GM23338 (cell line): Measurements from ENCODE around the gene CTRL. TPM values are rescaled to one million over a fixed set of nuclear protein-coding genes. Genes with fewer than 3 reads are reported as not detected.

ENCODE experiments used
- ATAC-seq: fragments of 200-7000 bp; cut with Tn5 transposase; 3 replicates; pipeline ENCODE4 v1.9.1; 2020
- DNase-seq: peaks from one replicate; pipeline ENCODE4 v3.0.0-alpha.2; 2015; ENCODE audit warnings: low spot score
- H2AFZ ChIP-seq: fragments of 200-600 bp; sonication (generic); 2 replicates; pipeline ENCODE4 v1.8.0; 2016; ENCODE audit warnings: antibody characterized with exemption, mild to moderate bottlenecking, moderate library complexity
- H3F3A ChIP-seq: fragments of 200-600 bp; sonication (generic); replicated peaks from 2 replicates; pipeline ENCODE4 v1.8.0; 2017; ENCODE audit warnings: antibody characterized with exemption, mixed run types, low read depth
- H3K27ac ChIP-seq: fragments of 200-600 bp; sonication (generic); 2 replicates; pipeline ENCODE4 v1.6.1; 2016; ENCODE audit warnings: low read depth
- H3K27me3 ChIP-seq: fragments of 200-600 bp; sonication (generic); 2 replicates; pipeline ENCODE4 v1.8.0; 2016; ENCODE audit warnings: mild to moderate bottlenecking, mixed run types, moderate library complexity; ENCODE audit not compliant: insufficient read depth
- H3K36me3 ChIP-seq: fragments of 200-600 bp; sonication (generic); 2 replicates; pipeline ENCODE4 v1.8.0; 2016; ENCODE audit warnings: mild to moderate bottlenecking; ENCODE audit not compliant: insufficient read depth
- H3K4me1 ChIP-seq: fragments of 200-600 bp; sonication (generic); 2 replicates; pipeline ENCODE4 v1.8.0; 2016; ENCODE audit warnings: mild to moderate bottlenecking, moderate library complexity; ENCODE audit not compliant: insufficient read depth
- H3K4me2 ChIP-seq: fragments of 200-600 bp; sonication (generic); 2 replicates; pipeline ENCODE4 v1.7.1; 2017; ENCODE audit warnings: mixed run types
- H3K4me3 ChIP-seq: fragments of 200-600 bp; sonication (generic); 2 replicates; pipeline ENCODE4 v1.6.1; 2016; ENCODE audit warnings: mixed run types
- H3K79me2 ChIP-seq: fragments of 200-600 bp; sonication (generic); replicated peaks from 2 replicates; pipeline ENCODE4 v1.8.0; 2017; ENCODE audit warnings: mild to moderate bottlenecking; ENCODE audit not compliant: insufficient read depth
- H3K9me2 ChIP-seq: fragments of 200-600 bp; sonication (generic); 2 replicates; pipeline ENCODE4 v1.8.0; 2017; ENCODE audit not compliant: insufficient read depth
- H4K20me1 ChIP-seq: fragments of 200-600 bp; sonication (generic); replicated peaks from 2 replicates; pipeline ENCODE4 v1.8.0; 2017; ENCODE audit warnings: mild to moderate bottlenecking; ENCODE audit not compliant: insufficient read depth
- H3K27ac Mint-ChIP-seq: 2 replicates; pipeline ENCODE4 v1.8.0; 2020; ENCODE audit warnings: inconsistent platforms, mild to moderate bottlenecking, moderate library complexity, mixed read lengths
- H3K27me3 Mint-ChIP-seq: 3 replicates; pipeline ENCODE4 v1.8.0; 2022; ENCODE audit warnings: low read depth, mild to moderate bottlenecking, moderate library complexity, mixed read lengths, inconsistent platforms; ENCODE audit not compliant: insufficient read depth, poor library complexity
- H3K36me3 Mint-ChIP-seq: 3 replicates; pipeline ENCODE4 v1.8.0; 2021; ENCODE audit warnings: low read depth, mild to moderate bottlenecking, inconsistent platforms, moderate library complexity, mixed read lengths
- H3K4me1 Mint-ChIP-seq: 3 replicates; pipeline ENCODE4 v1.8.0; 2020; ENCODE audit warnings: mild to moderate bottlenecking, inconsistent platforms, mixed read lengths
- H3K4me3 Mint-ChIP-seq: 3 replicates; pipeline ENCODE4 v1.8.0; 2021; ENCODE audit warnings: moderate library complexity, mild to moderate bottlenecking, inconsistent platforms, mixed read lengths
- H3K9me3 Mint-ChIP-seq: 3 replicates; pipeline ENCODE4 v1.8.0; 2020; ENCODE audit warnings: moderate library complexity, mild to moderate bottlenecking, inconsistent platforms, mixed read lengths
- CREB1 ChIP-seq: fragments of 250-450 bp; sonication (Bioruptor Pico); IDR thresholded peaks from 2 replicates; pipeline ENCODE4 v1.5.0; 2020; ENCODE audit warnings: low read depth, mild to moderate bottlenecking, moderate library complexity
- EZH2 ChIP-seq: fragments of 200-600 bp; sonication (generic); IDR thresholded peaks from one replicate; pipeline ENCODE4 v1.8.0; 2017; ENCODE audit warnings: antibody characterized with exemption, mild to moderate bottlenecking, low read depth; ENCODE audit not compliant: unreplicated experiment
- EZH2phosphoT487 ChIP-seq: fragments of 200-600 bp; sonication (generic); IDR thresholded peaks from one replicate; pipeline ENCODE4 v1.8.1; 2018; ENCODE audit warnings: antibody characterized with exemption; ENCODE audit not compliant: unreplicated experiment
- JUNB ChIP-seq: IDR thresholded peaks from one replicate; pipeline ENCODE4 v1.6.1; 2016; ENCODE audit warnings: antibody characterized with exemption; ENCODE audit not compliant: unreplicated experiment
- NANOG ChIP-seq: IDR thresholded peaks from 2 replicates; pipeline ENCODE4 v1.6.1; 2016; ENCODE audit warnings: antibody characterized with exemption, borderline replicate concordance
- POLR2AphosphoS5 ChIP-seq: IDR thresholded peaks from 2 replicates; pipeline ENCODE4 v1.6.1; 2016; ENCODE audit warnings: antibody characterized with exemption, low read depth
- STAT1 ChIP-seq: IDR thresholded peaks from one replicate; pipeline ENCODE4 v1.6.1; 2016; ENCODE audit warnings: antibody characterized with exemption; ENCODE audit not compliant: unreplicated experiment
- ZNF331 ChIP-seq: fragments of 250-450 bp; sonication (Bioruptor Pico); IDR thresholded peaks from 2 replicates; pipeline ENCODE4 v1.5.0; 2020; ENCODE audit warnings: low read depth, mild to moderate bottlenecking, moderate library complexity
- polyA plus RNA-seq: library from polyadenylated mRNA; unstranded; fragments of >200 nt; fragmentation: Nextera tagmentation; extraction: Ambion mirVana; gene quantifications from 2 replicates; pipeline ENCODE4 v1.2.1, GENCODE V29; 2016
- total RNA-seq: library from RNA; depleted of rRNA; stranded (reverse); fragments of >200 nt; shearing (Covaris generic); gene quantifications from 2 replicates; pipeline ENCODE4 v1.2.3, GENCODE V29; 2014
- TF ChIP-seq, protein P1 (sequence below): IDR thresholded peaks from 2 replicates; pipeline ENCODE4 v1.6.1; 2016; ENCODE audit warnings: antibody characterized with exemption
- TF ChIP-seq, protein P2 (sequence below): IDR thresholded peaks from one replicate; pipeline ENCODE4 v1.6.1; 2018; ENCODE audit warnings: antibody characterized with exemption; ENCODE audit not compliant: unreplicated experiment
- TF ChIP-seq, protein P3 (sequence below): fragments of 250-450 bp; sonication (Bioruptor Pico); IDR thresholded peaks from 2 replicates; pipeline ENCODE4 v1.5.0; 2020; ENCODE audit warnings: mild to moderate bottlenecking, moderate library complexity

The CTRL gene
- total and polyA plus RNA-seq, 2 experiments from 2014 or later, result 1.6 to 13.0 TPM

DNA sequence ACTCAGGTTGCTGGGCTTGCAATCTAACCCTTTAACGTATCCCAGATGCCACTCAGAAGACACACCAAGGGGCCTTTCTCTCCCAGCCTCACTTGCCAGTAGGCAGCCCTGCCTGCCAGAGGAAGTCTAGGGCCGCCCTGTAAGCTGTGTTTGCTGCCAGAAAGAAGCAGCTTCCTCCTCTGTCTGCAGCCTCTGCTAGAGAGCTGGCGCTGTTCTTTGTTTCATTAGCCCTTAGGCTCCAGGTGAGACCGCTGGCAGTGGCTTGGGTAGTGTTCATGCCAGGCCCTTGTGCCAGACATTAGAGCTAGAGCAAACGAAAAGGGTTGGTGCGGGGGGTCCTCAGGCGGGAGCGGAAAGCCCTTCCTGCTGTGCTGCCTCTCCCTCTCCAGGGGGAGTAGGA is 8.9 kb downstream of the CTRL start:
- H2AFZ ChIP-seq, result no peak overlapping the region
- H3K4me1 Mint-ChIP-seq, result peaks cover 19% of the 10 kb centered on the region
- H4K20me1 ChIP-seq, result no peaks in the 10 kb centered on the region; the same call in 1 of the 2 replicates
- ATAC-seq, result peak; percentile 14
- H3K4me1 ChIP-seq, result peaks cover 6% of the 10 kb centered on the region; the same call in 1 of the 2 replicates
- H3K36me3 Mint-ChIP-seq, result no peaks in the 10 kb centered on the region; the same call in 2 of the 3 replicates
- no peaks in the 10 kb centered on the region for H3K9me2 ChIP-seq
- H3K4me3 Mint-ChIP-seq, result no peak overlapping the region; the same call in 2 of the 3 replicates
- no peak overlapping the region for H3K4me2 ChIP-seq
- peaks cover 12% of the 10 kb centered on the region for H3K27me3 Mint-ChIP-seq
- H3K27ac ChIP-seq, result no peak overlapping the region; the same call in 1 of the 2 replicates
- TF ChIP-seq POLR2AphosphoS5 (no peak), EZH2 (no peak), EZH2phosphoT487 (no peak)
- 0 out of 2 replicates have a peak, but pooled peaks cover 6% of the 10 kb centered on the region for H3F3A ChIP-seq
- no peak overlapping the region for H3K27ac Mint-ChIP-seq
- no peaks in the 10 kb centered on the region for H3K9me3 Mint-ChIP-seq
- no peak for DNase-seq
- H3K27me3 ChIP-seq, result no peaks in the 10 kb centered on the region
- H3K4me3 ChIP-seq, result no peak overlapping the region
- no peaks in the 10 kb centered on the region for H3K79me2 ChIP-seq
- H3K36me3 ChIP-seq, result no peaks in the 10 kb centered on the region

DNA sequence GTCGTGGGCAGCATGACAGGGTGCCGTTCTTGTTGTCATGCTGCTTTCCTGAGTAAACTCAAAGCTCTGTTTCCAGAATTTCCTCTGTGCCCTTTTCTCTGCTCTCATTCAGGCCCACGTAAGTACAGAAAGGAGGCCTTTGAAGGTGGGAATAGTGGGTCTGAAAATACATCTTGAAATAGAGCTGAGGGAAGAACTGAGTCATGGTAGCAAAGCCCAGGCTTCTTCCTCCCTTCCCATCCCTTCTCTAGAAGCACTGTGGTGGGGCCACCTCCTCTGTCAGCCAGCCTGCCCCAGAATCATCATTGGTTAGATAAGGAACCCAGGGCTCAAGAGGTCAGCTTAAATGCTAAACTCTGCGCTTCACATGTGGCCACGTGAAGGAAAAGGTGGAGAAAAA is 9.4 kb downstream of the CTRL start:
- Mint-ChIP-seq H3K36me3 (no peaks in the 10 kb centered on the region; the same call in 2 of the 3 replicates), H3K4me3 (no peak overlapping the region), H3K9me3 (no peaks in the 10 kb centered on the region), H3K27ac (peak overlapping the region; percentile 16; the same call in 1 of the 2 replicates), H3K27me3 (peaks cover 12% of the 10 kb centered on the region), H3K4me1 (peaks cover 19% of the 10 kb centered on the region)
- Histone ChIP-seq H4K20me1 (no peaks in the 10 kb centered on the region; the same call in 1 of the 2 replicates), H3K79me2 (no peaks in the 10 kb centered on the region), H3K4me3 (no peak overlapping the region), H3K27ac (no peak overlapping the region; the same call in 1 of the 2 replicates), H3F3A (0 out of 2 replicates have a peak, but pooled peaks cover 6% of the 10 kb centered on the region), H3K36me3 (no peaks in the 10 kb centered on the region), H3K4me2 (no peak overlapping the region), H2AFZ (no peak overlapping the region), H3K9me2 (no peaks in the 10 kb centered on the region), H3K27me3 (no peaks in the 10 kb centered on the region), H3K4me1 (peaks cover 6% of the 10 kb centered on the region; the same call in 1 of the 2 replicates)
- DNase-seq (no peak), ATAC-seq (no peak)
- no peak for TF ChIP-seq STAT1
- TF ChIP-seq ZNF331 (CRISPR knock-in tag), result no peak
- TF ChIP-seq, protein P1, sequence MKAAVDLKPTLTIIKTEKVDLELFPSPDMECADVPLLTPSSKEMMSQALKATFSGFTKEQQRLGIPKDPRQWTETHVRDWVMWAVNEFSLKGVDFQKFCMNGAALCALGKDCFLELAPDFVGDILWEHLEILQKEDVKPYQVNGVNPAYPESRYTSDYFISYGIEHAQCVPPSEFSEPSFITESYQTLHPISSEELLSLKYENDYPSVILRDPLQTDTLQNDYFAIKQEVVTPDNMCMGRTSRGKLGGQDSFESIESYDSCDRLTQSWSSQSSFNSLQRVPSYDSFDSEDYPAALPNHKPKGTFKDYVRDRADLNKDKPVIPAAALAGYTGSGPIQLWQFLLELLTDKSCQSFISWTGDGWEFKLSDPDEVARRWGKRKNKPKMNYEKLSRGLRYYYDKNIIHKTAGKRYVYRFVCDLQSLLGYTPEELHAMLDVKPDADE, result no peak
- TF ChIP-seq, protein P2, sequence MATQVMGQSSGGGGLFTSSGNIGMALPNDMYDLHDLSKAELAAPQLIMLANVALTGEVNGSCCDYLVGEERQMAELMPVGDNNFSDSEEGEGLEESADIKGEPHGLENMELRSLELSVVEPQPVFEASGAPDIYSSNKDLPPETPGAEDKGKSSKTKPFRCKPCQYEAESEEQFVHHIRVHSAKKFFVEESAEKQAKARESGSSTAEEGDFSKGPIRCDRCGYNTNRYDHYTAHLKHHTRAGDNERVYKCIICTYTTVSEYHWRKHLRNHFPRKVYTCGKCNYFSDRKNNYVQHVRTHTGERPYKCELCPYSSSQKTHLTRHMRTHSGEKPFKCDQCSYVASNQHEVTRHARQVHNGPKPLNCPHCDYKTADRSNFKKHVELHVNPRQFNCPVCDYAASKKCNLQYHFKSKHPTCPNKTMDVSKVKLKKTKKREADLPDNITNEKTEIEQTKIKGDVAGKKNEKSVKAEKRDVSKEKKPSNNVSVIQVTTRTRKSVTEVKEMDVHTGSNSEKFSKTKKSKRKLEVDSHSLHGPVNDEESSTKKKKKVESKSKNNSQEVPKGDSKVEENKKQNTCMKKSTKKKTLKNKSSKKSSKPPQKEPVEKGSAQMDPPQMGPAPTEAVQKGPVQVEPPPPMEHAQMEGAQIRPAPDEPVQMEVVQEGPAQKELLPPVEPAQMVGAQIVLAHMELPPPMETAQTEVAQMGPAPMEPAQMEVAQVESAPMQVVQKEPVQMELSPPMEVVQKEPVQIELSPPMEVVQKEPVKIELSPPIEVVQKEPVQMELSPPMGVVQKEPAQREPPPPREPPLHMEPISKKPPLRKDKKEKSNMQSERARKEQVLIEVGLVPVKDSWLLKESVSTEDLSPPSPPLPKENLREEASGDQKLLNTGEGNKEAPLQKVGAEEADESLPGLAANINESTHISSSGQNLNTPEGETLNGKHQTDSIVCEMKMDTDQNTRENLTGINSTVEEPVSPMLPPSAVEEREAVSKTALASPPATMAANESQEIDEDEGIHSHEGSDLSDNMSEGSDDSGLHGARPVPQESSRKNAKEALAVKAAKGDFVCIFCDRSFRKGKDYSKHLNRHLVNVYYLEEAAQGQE, result no peak
- no peak for TF ChIP-seq NANOG
- TF ChIP-seq JUNB, result no peak
- TF ChIP-seq EZH2phosphoT487, result no peak
- TF ChIP-seq POLR2AphosphoS5, result no peak
- no peak for TF ChIP-seq CREB1 (CRISPR knock-in tag)
- TF ChIP-seq EZH2, result no peak
- TF ChIP-seq, protein P3, sequence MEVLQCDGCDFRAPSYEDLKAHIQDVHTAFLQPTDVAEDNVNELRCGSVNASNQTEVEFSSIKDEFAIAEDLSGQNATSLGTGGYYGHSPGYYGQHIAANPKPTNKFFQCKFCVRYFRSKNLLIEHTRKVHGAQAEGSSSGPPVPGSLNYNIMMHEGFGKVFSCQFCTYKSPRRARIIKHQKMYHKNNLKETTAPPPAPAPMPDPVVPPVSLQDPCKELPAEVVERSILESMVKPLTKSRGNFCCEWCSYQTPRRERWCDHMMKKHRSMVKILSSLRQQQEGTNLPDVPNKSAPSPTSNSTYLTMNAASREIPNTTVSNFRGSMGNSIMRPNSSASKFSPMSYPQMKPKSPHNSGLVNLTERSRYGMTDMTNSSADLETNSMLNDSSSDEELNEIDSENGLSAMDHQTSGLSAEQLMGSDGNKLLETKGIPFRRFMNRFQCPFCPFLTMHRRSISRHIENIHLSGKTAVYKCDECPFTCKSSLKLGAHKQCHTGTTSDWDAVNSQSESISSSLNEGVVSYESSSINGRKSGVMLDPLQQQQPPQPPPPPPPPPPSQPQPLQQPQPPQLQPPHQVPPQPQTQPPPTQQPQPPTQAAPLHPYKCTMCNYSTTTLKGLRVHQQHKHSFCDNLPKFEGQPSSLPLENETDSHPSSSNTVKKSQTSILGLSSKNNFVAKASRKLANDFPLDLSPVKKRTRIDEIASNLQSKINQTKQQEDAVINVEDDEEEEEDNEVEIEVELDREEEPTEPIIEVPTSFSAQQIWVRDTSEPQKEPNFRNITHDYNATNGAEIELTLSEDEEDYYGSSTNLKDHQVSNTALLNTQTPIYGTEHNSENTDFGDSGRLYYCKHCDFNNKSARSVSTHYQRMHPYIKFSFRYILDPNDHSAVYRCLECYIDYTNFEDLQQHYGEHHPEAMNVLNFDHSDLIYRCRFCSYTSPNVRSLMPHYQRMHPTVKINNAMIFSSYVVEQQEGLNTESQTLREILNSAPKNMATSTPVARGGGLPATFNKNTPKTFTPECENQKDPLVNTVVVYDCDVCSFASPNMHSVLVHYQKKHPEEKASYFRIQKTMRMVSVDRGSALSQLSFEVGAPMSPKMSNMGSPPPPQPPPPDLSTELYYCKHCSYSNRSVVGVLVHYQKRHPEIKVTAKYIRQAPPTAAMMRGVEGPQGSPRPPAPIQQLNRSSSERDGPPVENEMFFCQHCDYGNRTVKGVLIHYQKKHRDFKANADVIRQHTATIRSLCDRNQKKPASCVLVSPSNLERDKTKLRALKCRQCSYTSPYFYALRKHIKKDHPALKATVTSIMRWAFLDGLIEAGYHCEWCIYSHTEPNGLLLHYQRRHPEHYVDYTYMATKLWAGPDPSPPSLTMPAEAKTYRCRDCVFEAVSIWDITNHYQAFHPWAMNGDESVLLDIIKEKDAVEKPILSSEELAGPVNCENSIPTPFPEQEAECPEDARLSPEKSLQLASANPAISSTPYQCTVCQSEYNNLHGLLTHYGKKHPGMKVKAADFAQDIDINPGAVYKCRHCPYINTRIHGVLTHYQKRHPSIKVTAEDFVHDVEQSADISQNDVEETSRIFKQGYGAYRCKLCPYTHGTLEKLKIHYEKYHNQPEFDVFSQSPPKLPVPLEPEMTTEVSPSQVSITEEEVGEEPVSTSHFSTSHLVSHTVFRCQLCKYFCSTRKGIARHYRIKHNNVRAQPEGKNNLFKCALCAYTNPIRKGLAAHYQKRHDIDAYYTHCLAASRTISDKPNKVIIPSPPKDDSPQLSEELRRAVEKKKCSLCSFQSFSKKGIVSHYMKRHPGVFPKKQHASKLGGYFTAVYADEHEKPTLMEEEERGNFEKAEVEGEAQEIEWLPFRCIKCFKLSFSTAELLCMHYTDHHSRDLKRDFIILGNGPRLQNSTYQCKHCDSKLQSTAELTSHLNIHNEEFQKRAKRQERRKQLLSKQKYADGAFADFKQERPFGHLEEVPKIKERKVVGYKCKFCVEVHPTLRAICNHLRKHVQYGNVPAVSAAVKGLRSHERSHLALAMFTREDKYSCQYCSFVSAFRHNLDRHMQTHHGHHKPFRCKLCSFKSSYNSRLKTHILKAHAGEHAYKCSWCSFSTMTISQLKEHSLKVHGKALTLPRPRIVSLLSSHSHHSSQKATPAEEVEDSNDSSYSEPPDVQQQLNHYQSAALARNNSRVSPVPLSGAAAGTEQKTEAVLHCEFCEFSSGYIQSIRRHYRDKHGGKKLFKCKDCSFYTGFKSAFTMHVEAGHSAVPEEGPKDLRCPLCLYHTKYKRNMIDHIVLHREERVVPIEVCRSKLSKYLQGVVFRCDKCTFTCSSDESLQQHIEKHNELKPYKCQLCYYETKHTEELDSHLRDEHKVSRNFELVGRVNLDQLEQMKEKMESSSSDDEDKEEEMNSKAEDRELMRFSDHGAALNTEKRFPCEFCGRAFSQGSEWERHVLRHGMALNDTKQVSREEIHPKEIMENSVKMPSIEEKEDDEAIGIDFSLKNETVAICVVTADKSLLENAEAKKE, result no peak
